Right cardiac atrium (tissue), 5 donors: ENCODE results near the gene ZNF467. TPM values are rescaled to one million over a fixed set of nuclear protein-coding genes. Genes with fewer than 3 reads are reported as not detected.

Source experiments
- polyA plus RNA-seq: library from polyadenylated mRNA; stranded (reverse); fragments of 200-250 nt; gene quantifications from one replicate; pipeline ENCODE4 v1.2.3, GENCODE V29; 2013
- total RNA-seq, 4 donors: library from RNA; stranded (reverse); fragmentation: NEBNext Ultra II Directional; extraction: Animal tissue kit (Norgen Biotek cat#: 25700); gene quantifications; one replicate each; pipeline ENCODE4 v1.2.1, GENCODE V29; 2021
- donor health status: healthy with polysubstance abuse.
- donor health status: DM: no; HTN: yes; CAD: no.
- donor health status: DM: no; HTN: no; CAD: no.
- donor health status: DM: no; HTN: yes; CAD: no; lungs with severe emphysema.
- donor health status: DM: yes; HTN: yes; CAD: no.

The ZNF467 gene
- total and polyA plus RNA-seq, 5 donors: 6.6 to 15.6 (median 10.8) TPM

Other genes starting within 250 kb of the ZNF467 start
- 10 to 100 TPM in 3 of 4 donors, 1 to 10 TPM in 1; 9.0 to 15.9 (median 14.2) TPM for gene ZNF862, start 64.8 kb upstream of the ZNF467 start, total RNA-seq
- 7.8 TPM for gene ZNF862, start 64.8 kb upstream of the ZNF467 start, polyA plus RNA-seq
- 100 to 1,000 TPM in 1 of 4 donors, 10 to 100 TPM in 3; 53.0 to 113 (median 79.0) TPM for gene ATP6V0E2, start 100.4 kb upstream of the ZNF467 start, total RNA-seq
- gene ATP6V0E2, start 100.4 kb upstream of the ZNF467 start, polyA plus RNA-seq: 66.5 TPM